ENCODE measurements around the gene SHISA6. TPM values are rescaled to one million over a fixed set of nuclear protein-coding genes. Genes with fewer than 3 reads are reported as not detected.

SHISA6 gene
- total and polyA plus RNA-seq, 2 donors (not counting 1 experiment from before 2014, with no cell fraction given) = not detected

GRCh38 chr17:11278992-11279270 is 37.9 kb downstream of the SHISA6 start:
- CTCF ChIA-PET = no interaction called here
- POLR2A ChIA-PET = no interaction called here
- peaks cover 9% of the 10 kb centered on the region for H3K9me3 Mint-ChIP-seq (ENCODE audit: insufficient read depth)
- Histone ChIP-seq H3K9ac (ENCODE audit: low read length) (no peak overlapping the region), H3K4me3 (ENCODE audit: control extremely low read depth in 1 of 5, extremely low read depth in 1 of 5, insufficient read depth in 1 of 5, low read depth in 2 of 5, low read length in 4 of 5) (no peak overlapping the region), H4K20me1 (ENCODE audit: control insufficient read depth, insufficient read depth, low read length, poor library complexity, severe bottlenecking) (no peaks in the 10 kb centered on the region), H3K79me2 (ENCODE audit: control insufficient read depth, insufficient read depth, low read length) (no peaks in the 10 kb centered on the region), H3K27me3 (replicated peaks in 1 of 4; ENCODE audit: control extremely low read depth in 1 of 4, control insufficient read depth in 3 of 4, insufficient read depth in 4 of 4, low read length in 3 of 4) (no peaks in the 10 kb centered on the region), H3K4me1 (ENCODE audit: control insufficient read depth in 2 of 2, insufficient read depth in 2 of 2, low read length in 2 of 2) (no peaks in the 10 kb centered on the region), H2AFZ (ENCODE audit: insufficient read depth, low read depth, low read length, poor library complexity, severe bottlenecking) (no peak overlapping the region), H3K4me2 (replicated peaks; ENCODE audit: low read depth, low read length, poor library complexity, severe bottlenecking) (no peak overlapping the region), H3K36me3 (replicated peaks in 1 of 2; ENCODE audit: control extremely low read depth in 1 of 2, control insufficient read depth in 1 of 2, extremely low read depth in 1 of 2, insufficient read depth in 2 of 2, low read length in 1 of 2) (no peaks in the 10 kb centered on the region), H3K27ac (ENCODE audit: low read length in 2 of 2) (no peak overlapping the region), H3K9me3 (ENCODE audit: control extremely low read depth in 1 of 3, control insufficient read depth in 2 of 3, insufficient read depth in 1 of 3, low read length in 2 of 3) (peaks cover 0 to 15% (median 0%) of the 10 kb centered on the region in 3 donors)
- H3K27ac Mint-ChIP-seq = no peak overlapping the region
- DNase-seq = no peak
- no peak for ATAC-seq (ENCODE audit: low read depth)
- no peaks in the 10 kb centered on the region for H3K27me3 Mint-ChIP-seq
- H3K4me3 Mint-ChIP-seq = no peak overlapping the region
- intact Hi-C loops (cut with micrococcal nuclease) = no loop called here
- H3K4me1 Mint-ChIP-seq = no peaks in the 10 kb centered on the region
- WGBS (ENCODE audit: insufficient coverage) = 58% methylated on average over 3 of the region's 3 CpGs
- no peak for TF ChIP-seq EZH2 (IDR thresholded peaks at IDR 0.05; ENCODE audit: borderline replicate concordance, insufficient read depth, low read depth, low read length, poor library complexity, severe bottlenecking)
- TF ChIP-seq CTCF (IDR thresholded peaks at IDR 0.05) = no peak

GRCh38 chr17:11279776-11280344 is 38.8 kb downstream of the SHISA6 start:
- POLR2A ChIA-PET = no interaction called here
- WGBS (ENCODE audit: insufficient coverage) = 70% methylated on average over 2 of the region's 6 CpGs
- intact Hi-C loops (cut with micrococcal nuclease) = no loop called here

More at GRCh38 chr17:11279776-11280344, 38.8 kb downstream of the SHISA6 start:
- no peak for DNase-seq
- Histone ChIP-seq H3K9me3 (ENCODE audit: control extremely low read depth in 1 of 3, control insufficient read depth in 2 of 3, insufficient read depth in 1 of 3, low read length in 2 of 3) (peaks cover 0 to 10% (median 0%) of the 10 kb centered on the region in 3 donors), H3K9ac (ENCODE audit: low read length) (no peak overlapping the region), H3K27me3 (replicated peaks in 1 of 4; ENCODE audit: control extremely low read depth in 1 of 4, control insufficient read depth in 3 of 4, insufficient read depth in 4 of 4, low read length in 3 of 4) (no peaks in the 10 kb centered on the region), H3K36me3 (replicated peaks in 1 of 2; ENCODE audit: control extremely low read depth in 1 of 2, control insufficient read depth in 1 of 2, extremely low read depth in 1 of 2, insufficient read depth in 2 of 2, low read length in 1 of 2) (no peaks in the 10 kb centered on the region), H3K4me2 (replicated peaks; ENCODE audit: low read depth, low read length, poor library complexity, severe bottlenecking) (no peak overlapping the region), H4K20me1 (ENCODE audit: control insufficient read depth, insufficient read depth, low read length, poor library complexity, severe bottlenecking) (no peaks in the 10 kb centered on the region), H3K27ac (ENCODE audit: low read length in 2 of 2) (no peak overlapping the region), H3K4me1 (ENCODE audit: control insufficient read depth in 2 of 2, insufficient read depth in 2 of 2, low read length in 2 of 2) (no peaks in the 10 kb centered on the region), H2AFZ (ENCODE audit: insufficient read depth, low read depth, low read length, poor library complexity, severe bottlenecking) (no peak overlapping the region), H3K4me3 (ENCODE audit: control extremely low read depth in 1 of 5, extremely low read depth in 1 of 5, insufficient read depth in 1 of 5, low read depth in 2 of 5, low read length in 4 of 5) (no peak overlapping the region), H3K79me2 (ENCODE audit: control insufficient read depth, insufficient read depth, low read length) (no peaks in the 10 kb centered on the region)
- CTCF ChIA-PET = no interaction called here
- Mint-ChIP-seq H3K9me3 (ENCODE audit: insufficient read depth) (peaks cover 10% of the 10 kb centered on the region), H3K27ac (no peak overlapping the region), H3K4me1 (no peaks in the 10 kb centered on the region), H3K4me3 (no peak overlapping the region), H3K27me3 (no peaks in the 10 kb centered on the region)
- TF ChIP-seq EZH2 (IDR thresholded peaks at IDR 0.05; ENCODE audit: borderline replicate concordance, insufficient read depth, low read depth, low read length, poor library complexity, severe bottlenecking) (no peak), CTCF (IDR thresholded peaks at IDR 0.05) (no peak)
- ATAC-seq (ENCODE audit: low read depth) = no peak

Data from B cell (primary cell).